ENCODE results near the gene CAB39L.

Gene CAB39L

GRCh38 chr13:49272296-49272695 is 171.6 kb downstream of the CAB39L start:
- TF ChIP-seq CTCF (IDR thresholded peaks at IDR 0.05; ENCODE audit: low read depth, low read length): no peak
- no peaks in the 10 kb centered on the region for H3K9me3 ChIP-seq
- H3K4me1 ChIP-seq: no peaks in the 10 kb centered on the region
- H3K4me3 ChIP-seq (ENCODE audit: low read depth, low read length): no peak overlapping the region
- no peak for DNase-seq
- H3K36me3 ChIP-seq: peaks cover 3% of the 10 kb centered on the region; the same call in 1 of the 2 replicates
- no peaks in the 10 kb centered on the region for H3K27me3 ChIP-seq

GRCh38 chr13:49271264-49271663 is 172.6 kb downstream of the CAB39L start:
- H3K27me3 ChIP-seq: no peaks in the 10 kb centered on the region
- peaks cover 3% of the 10 kb centered on the region; the same call in 1 of the 2 replicates for H3K36me3 ChIP-seq
- H3K9me3 ChIP-seq: no peaks in the 10 kb centered on the region
- no peak overlapping the region for H3K4me3 ChIP-seq (ENCODE audit: low read depth, low read length)
- no peak for DNase-seq
- TF ChIP-seq CTCF (IDR thresholded peaks at IDR 0.05; ENCODE audit: low read depth, low read length): no peak
- H3K4me1 ChIP-seq: no peaks in the 10 kb centered on the region

GRCh38 chr13:49265822-49266221 is 178.0 kb downstream of the CAB39L start:
- H3K4me1 ChIP-seq: no peaks in the 10 kb centered on the region
- H3K4me3 ChIP-seq (ENCODE audit: low read depth, low read length): no peak overlapping the region
- no peaks in the 10 kb centered on the region for H3K27me3 ChIP-seq
- TF ChIP-seq CTCF (IDR thresholded peaks at IDR 0.05; ENCODE audit: low read depth, low read length): no peak
- peaks cover 3% of the 10 kb centered on the region; the same call in 1 of the 2 replicates for H3K36me3 ChIP-seq
- no peak for DNase-seq
- H3K9me3 ChIP-seq: no peaks in the 10 kb centered on the region

- H3K4me1 ChIP-seq: no peaks in the 10 kb centered on the region
These were observed 181.2 kb downstream of the CAB39L start for GRCh38 chr13:49262634-49263033.

GRCh38 chr13:49259586-49259985 is 184.3 kb downstream of the CAB39L start:
- no peaks in the 10 kb centered on the region for H3K9me3 ChIP-seq
- H3K27me3 ChIP-seq: no peaks in the 10 kb centered on the region
- H3K4me3 ChIP-seq (ENCODE audit: low read depth, low read length): no peak overlapping the region
- H3K4me1 ChIP-seq: no peaks in the 10 kb centered on the region
- peaks cover 10% of the 10 kb centered on the region; the same call in 1 of the 2 replicates for H3K36me3 ChIP-seq
- TF ChIP-seq CTCF (IDR thresholded peaks at IDR 0.05; ENCODE audit: low read depth, low read length): no peak
- no peak for DNase-seq

More at GRCh38 chr13:49262634-49263033, 181.2 kb downstream of the CAB39L start:
- H3K36me3 ChIP-seq: peaks cover 4% of the 10 kb centered on the region
- H3K27me3 ChIP-seq: no peaks in the 10 kb centered on the region
- no peak overlapping the region for H3K4me3 ChIP-seq (ENCODE audit: low read depth, low read length)
- TF ChIP-seq CTCF (IDR thresholded peaks at IDR 0.05; ENCODE audit: low read depth, low read length): no peak
- no peak for DNase-seq
- no peaks in the 10 kb centered on the region for H3K9me3 ChIP-seq

Measured in BE2C (cell line).